Caco-2 (cell line): Measurements from ENCODE around the gene TKTL1. TPM values are rescaled to one million over a fixed set of nuclear protein-coding genes. Genes with fewer than 3 reads are reported as not detected.

ENCODE experiments used
- BruUV-seq: library from RNA; stranded (reverse); fragments of 400-500 nt; replicated peaks from 2 replicates; lab custom pipeline; 2021; lab: Mats Ljungman, UMichigan
- CTCF ChIA-PET: fragments of 300-600 bp; sonication (Branson Sonifier 250); formaldehyde crosslinking; loops from one replicate; lab custom pipeline; 2022; ENCODE audit warnings: antibody characterized with exemption; lab: Charles Lee
- POLR2A ChIA-PET: fragments of 300-600 bp; sonication (Branson Sonifier 250); formaldehyde crosslinking; loops from one replicate; lab custom pipeline; 2022; ENCODE audit warnings: antibody characterized with exemption; lab: Charles Lee
- DNase-seq, 2 experiments: peaks; one replicate each; pipeline versions ENCODE4 v3.0.0 to v3.0.0-alpha.2; 2020 to 2022
- H3K27me3 ChIP-seq: replicated peaks from 2 replicates; pipeline ENCODE4 v1.6.0; 2011; ENCODE audit warnings: low read length; ENCODE audit not compliant: control insufficient read depth, insufficient read depth
- H3K36me3 ChIP-seq: 2 replicates; pipeline ENCODE4 v1.5.1; 2011; ENCODE audit warnings: low read length; ENCODE audit not compliant: control insufficient read depth, insufficient read depth
- H3K4me1 ChIP-seq: fragments of 250-450 bp; sonication (Bioruptor Pico); 2 replicates; pipeline ENCODE4 v1.5.1; 2020; ENCODE audit warnings: mild to moderate bottlenecking
- H3K4me3 ChIP-seq: 2 replicates; pipeline ENCODE4 v1.5.1; 2011; ENCODE audit warnings: low read depth, mild to moderate bottlenecking, control low read depth, low read length
- H3K9me3 ChIP-seq: fragments of 250-450 bp; sonication (Bioruptor Pico); 2 replicates; pipeline ENCODE4 v1.5.1; 2020; ENCODE audit warnings: mild to moderate bottlenecking, moderate library complexity
- H3K27ac Mint-ChIP-seq: one replicate; pipeline ENCODE4 v1.8.0; 2022; ENCODE audit warnings: mixed read lengths; ENCODE audit not compliant: unreplicated experiment
- H3K27me3 Mint-ChIP-seq: one replicate; pipeline ENCODE4 v1.8.0; 2022; ENCODE audit warnings: mixed read lengths; ENCODE audit not compliant: insufficient read depth, unreplicated experiment
- H3K36me3 Mint-ChIP-seq: one replicate; pipeline ENCODE4 v1.8.0; 2022; ENCODE audit warnings: mild to moderate bottlenecking, mixed read lengths; ENCODE audit not compliant: insufficient read depth, unreplicated experiment
- H3K4me1 Mint-ChIP-seq: one replicate; pipeline ENCODE4 v1.8.0; 2022; ENCODE audit warnings: low read depth, mixed read lengths; ENCODE audit not compliant: unreplicated experiment
- H3K4me3 Mint-ChIP-seq: one replicate; pipeline ENCODE4 v1.8.0; 2022; ENCODE audit warnings: mild to moderate bottlenecking, moderate library complexity, mixed read lengths; ENCODE audit not compliant: unreplicated experiment
- H3K9me3 Mint-ChIP-seq: one replicate; pipeline ENCODE4 v1.8.0; 2022; ENCODE audit warnings: mixed read lengths; ENCODE audit not compliant: unreplicated experiment
- CTCF ChIP-seq, 2 experiments: fragments of 200-600 bp in 1 of 2; IDR thresholded peaks; 1 replicate in 1 of 2; 2 replicates in 1 of 2; pipeline versions ENCODE4 v1.5.1 to v1.8.0; 2011 to 2022; ENCODE audit warnings: antibody characterized with exemption in 1 of 2, control low read depth in 1 of 2, inconsistent platforms in 1 of 2, low read depth in 1 of 2, low read length in 1 of 2, mild to moderate bottlenecking in 1 of 2, moderate library complexity in 1 of 2; ENCODE audit not compliant: insufficient read depth in 1 of 2, severe bottlenecking in 1 of 2, unreplicated experiment in 1 of 2
- intact Hi-C: fragments of 100-400 bp; cut with micrococcal nuclease; formaldehyde crosslinking; loops from one replicate; pipeline ENCODE4 v1.10.0; 2022; ENCODE audit not compliant: unreplicated experiment
- total RNA-seq: library from RNA; stranded (reverse); gene quantifications from 2 replicates; pipeline ENCODE4 v1.2.3, GENCODE V29; 2022

The TKTL1 gene
- total RNA-seq, 1 experiment from 2014 or later, result not detected

- no peaks in the 10 kb centered on the region for H3K27me3 ChIP-seq
- intact Hi-C loops, result no loop called here
- TF ChIP-seq CTCF (IDR thresholded peaks at IDR 0.05; ENCODE audit: insufficient read depth in 1 of 2, low read depth in 1 of 2, low read length in 1 of 2, severe bottlenecking in 1 of 2, unreplicated experiment in 1 of 2), result no peak
- no peaks in the 10 kb centered on the region; the same call in none of the 2 replicates for H3K36me3 ChIP-seq
- H3K4me1 Mint-ChIP-seq, result no peaks in the 10 kb centered on the region
- ChIA-PET POLR2A (no interaction called here), CTCF (no interaction called here)
- BruUV-seq, result no TSS peak
- no peaks in the 10 kb centered on the region for H3K9me3 Mint-ChIP-seq
- H3K4me3 ChIP-seq, result no peak overlapping the region
- H3K4me3 Mint-ChIP-seq, result no peak overlapping the region
- H3K27me3 Mint-ChIP-seq, result no peaks in the 10 kb centered on the region
- H3K27ac Mint-ChIP-seq, result no peak overlapping the region
- no peaks in the 10 kb centered on the region for H3K9me3 ChIP-seq
- DNase-seq, result no peak
- peaks cover 90% of the 10 kb centered on the region for H3K36me3 Mint-ChIP-seq
- H3K4me1 ChIP-seq, result peaks cover 14% of the 10 kb centered on the region
Measured at GRCh38 chrX:154365052-154365600, 69.5 kb downstream of the TKTL1 start.

DNA sequence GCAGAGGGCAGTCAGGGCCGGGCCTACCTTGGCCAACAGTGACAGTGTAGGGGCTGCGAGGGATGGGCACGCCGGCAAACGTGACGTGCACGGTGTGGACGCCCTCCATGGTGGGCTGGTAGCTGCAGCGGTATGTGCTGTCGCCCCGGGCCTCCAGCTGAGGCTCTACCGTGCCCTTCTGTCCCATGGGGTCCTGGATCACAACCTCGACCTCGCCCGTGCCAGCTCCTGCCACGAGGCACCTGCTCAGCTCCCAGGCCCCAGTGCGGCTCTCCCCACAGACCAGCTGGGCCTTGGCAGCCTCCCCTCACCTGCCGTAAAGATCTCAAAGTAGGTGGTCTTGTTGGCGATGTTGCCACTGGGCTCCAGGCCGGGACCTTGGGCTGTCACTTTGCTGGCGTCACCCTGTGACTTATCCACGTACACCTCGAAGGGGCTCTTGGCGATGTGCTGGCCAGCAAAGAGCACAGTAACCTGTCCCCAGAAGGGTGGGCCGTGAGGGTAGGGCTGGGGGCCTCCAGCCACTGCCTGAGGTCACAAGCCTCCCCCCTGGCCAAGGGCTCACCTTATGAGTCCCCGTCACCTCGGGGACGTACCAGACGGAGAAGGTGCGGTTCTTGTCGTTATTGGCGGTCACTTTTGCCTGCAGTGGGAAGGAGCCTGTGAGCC, 70.5 kb downstream of the TKTL1 start:
- peaks cover 89% of the 10 kb centered on the region for H3K36me3 Mint-ChIP-seq
- H3K27ac Mint-ChIP-seq, result no peak overlapping the region
- H3K4me1 Mint-ChIP-seq, result no peaks in the 10 kb centered on the region
- ChIA-PET POLR2A (no interaction called here), CTCF (no interaction called here)
- Histone ChIP-seq H3K9me3 (no peaks in the 10 kb centered on the region), H3K27me3 (no peaks in the 10 kb centered on the region), H3K4me1 (peaks cover 14% of the 10 kb centered on the region), H3K36me3 (no peaks in the 10 kb centered on the region; the same call in none of the 2 replicates), H3K4me3 (no peak overlapping the region)
- no peaks in the 10 kb centered on the region for H3K9me3 Mint-ChIP-seq
- no peak for DNase-seq
- BruUV-seq, result no TSS peak
- TF ChIP-seq CTCF (IDR thresholded peaks at IDR 0.05; ENCODE audit: insufficient read depth in 1 of 2, low read depth in 1 of 2, low read length in 1 of 2, severe bottlenecking in 1 of 2, unreplicated experiment in 1 of 2), result no peak
- intact Hi-C loops, result no loop called here
- H3K27me3 Mint-ChIP-seq, result no peaks in the 10 kb centered on the region
- no peak overlapping the region for H3K4me3 Mint-ChIP-seq

DNA sequence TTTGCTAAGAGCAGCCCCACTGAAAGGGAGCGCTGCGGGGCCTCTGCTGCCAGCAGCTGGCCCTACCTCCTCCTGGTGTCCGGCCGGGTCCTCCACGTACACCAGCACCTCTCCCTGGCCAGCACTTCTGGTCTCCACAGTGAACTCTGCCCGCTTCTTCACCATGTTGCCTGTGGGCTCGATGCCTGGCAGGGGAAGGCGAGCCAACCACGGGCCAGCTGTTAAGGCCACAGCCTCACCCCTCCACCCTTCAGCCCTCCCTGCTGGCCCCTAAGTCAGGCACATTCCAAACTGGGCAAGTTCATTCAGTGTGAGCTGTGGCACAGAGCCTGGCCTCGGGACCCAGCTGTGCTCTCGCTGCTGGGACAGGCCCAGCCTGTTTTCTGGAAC, 71.1 kb downstream of the TKTL1 start:
- ChIA-PET POLR2A (no interaction called here), CTCF (no interaction called here)
- no peak for DNase-seq
- intact Hi-C loops, result no loop called here
- Histone ChIP-seq H3K27me3 (no peaks in the 10 kb centered on the region), H3K36me3 (no peaks in the 10 kb centered on the region; the same call in 1 of the 2 replicates), H3K4me3 (no peak overlapping the region), H3K9me3 (no peaks in the 10 kb centered on the region), H3K4me1 (peaks cover 15% of the 10 kb centered on the region)
- peaks cover 85% of the 10 kb centered on the region for H3K36me3 Mint-ChIP-seq
- H3K9me3 Mint-ChIP-seq, result no peaks in the 10 kb centered on the region
- H3K4me1 Mint-ChIP-seq, result no peaks in the 10 kb centered on the region
- H3K27me3 Mint-ChIP-seq, result no peaks in the 10 kb centered on the region
- H3K27ac Mint-ChIP-seq, result no peak overlapping the region
- H3K4me3 Mint-ChIP-seq, result no peak overlapping the region
- TF ChIP-seq CTCF (IDR thresholded peaks at IDR 0.05; ENCODE audit: insufficient read depth in 1 of 2, low read depth in 1 of 2, low read length in 1 of 2, severe bottlenecking in 1 of 2, unreplicated experiment in 1 of 2), result no peak
- no TSS peak for BruUV-seq
